22Rv1 (cell line): ENCODE results near the gene DNAAF3.

ENCODE experiments used
- CTCF ChIP-seq: fragments of 450-650 bp; IDR thresholded peaks from 2 replicates; pipeline ENCODE4 v1.5.1; 2017; ENCODE audit warnings: mild to moderate bottlenecking
- ZFX ChIP-seq: fragments of 450-650 bp; IDR thresholded peaks from 2 replicates; pipeline ENCODE4 v1.6.1; 2017; ENCODE audit warnings: antibody characterized with exemption, borderline replicate concordance

- TF ChIP-seq CTCF (peak; percentile 96), ZFX (no peak)
Observed at GRCh38 chr19:55165952-55166529, 372 bp downstream of the DNAAF3 start.
